DOHH2 (cell line): Measurements from ENCODE around the gene CDHR2.

Experiments
- H3F3A ChIP-seq: fragments of 200-600 bp; sonication (generic), shearing (Covaris generic); 2 replicates; pipeline ENCODE4 v1.6.0; 2016; ENCODE audit warnings: antibody characterized with exemption, mild to moderate bottlenecking; ENCODE audit not compliant: control insufficient read depth, insufficient read depth
- H3K27ac ChIP-seq: fragments of 200-600 bp; sonication (generic); 2 replicates; pipeline ENCODE4 v1.5.1; 2014; ENCODE audit warnings: low read depth, mild to moderate bottlenecking, low read length, moderate library complexity
- H3K27me3 ChIP-seq: fragments of 200-600 bp; sonication (generic); 2 replicates; pipeline ENCODE4 v1.6.1; 2014; ENCODE audit warnings: mild to moderate bottlenecking, low read length, mixed read lengths; ENCODE audit not compliant: control insufficient read depth
- H3K36me3 ChIP-seq: fragments of 200-600 bp; sonication (generic); 2 replicates; pipeline ENCODE4 v1.6.1; 2014; ENCODE audit warnings: mild to moderate bottlenecking, low read length, moderate library complexity, mixed read lengths; ENCODE audit not compliant: control insufficient read depth
- H3K4me1 ChIP-seq: fragments of 200-600 bp; sonication (generic); 2 replicates; pipeline ENCODE4 v1.6.1; 2014; ENCODE audit warnings: mild to moderate bottlenecking, low read length, mixed read lengths; ENCODE audit not compliant: control insufficient read depth
- H3K4me2 ChIP-seq: fragments of 200-600 bp; sonication (generic); 2 replicates; pipeline ENCODE4 v1.6.0; 2014; ENCODE audit warnings: mild to moderate bottlenecking, low read length, moderate library complexity
- H3K4me3 ChIP-seq: fragments of 200-600 bp; sonication (generic); 2 replicates; pipeline ENCODE4 v1.5.1; 2014; ENCODE audit warnings: mild to moderate bottlenecking, low read length, mixed read lengths
- H3K79me2 ChIP-seq: fragments of 200-600 bp; sonication (generic); 2 replicates; pipeline ENCODE4 v1.6.1; 2014; ENCODE audit warnings: mild to moderate bottlenecking, low read length, mixed read lengths; ENCODE audit not compliant: control insufficient read depth
- H3K9me2 ChIP-seq: fragments of 200-600 bp; sonication (generic); replicated peaks from 2 replicates; pipeline ENCODE4 v1.6.1; 2014; ENCODE audit warnings: mild to moderate bottlenecking, low read length, mixed read lengths; ENCODE audit not compliant: control insufficient read depth
- H3K9me3 ChIP-seq: fragments of 200-600 bp; sonication (generic); 2 replicates; pipeline ENCODE4 v1.6.1; 2014; ENCODE audit warnings: antibody characterized with exemption, low read length, mixed read lengths; ENCODE audit not compliant: control insufficient read depth, insufficient read depth
- H4K20me1 ChIP-seq: fragments of 200-600 bp; sonication (generic); 2 replicates; pipeline ENCODE4 v1.6.0; 2014; ENCODE audit warnings: low read depth, mild to moderate bottlenecking, antibody characterized with exemption, low read length, moderate library complexity; ENCODE audit not compliant: control insufficient read depth, insufficient read depth
- CTCF ChIP-seq: fragments of 200-600 bp; sonication (generic); IDR thresholded peaks from one replicate; pipeline ENCODE4 v1.5.1; 2014; ENCODE audit warnings: antibody characterized with exemption, mild to moderate bottlenecking, low read depth, low read length; ENCODE audit not compliant: poor library complexity, severe bottlenecking
- EZH2phosphoT487 ChIP-seq: fragments of 200-600 bp; sonication (generic); IDR thresholded peaks from 2 replicates; pipeline ENCODE4 v1.6.1; 2017; ENCODE audit warnings: borderline replicate concordance, mild to moderate bottlenecking, antibody characterized with exemption, low read length, moderate library complexity, mixed read lengths

The CDHR2 gene

DNA sequence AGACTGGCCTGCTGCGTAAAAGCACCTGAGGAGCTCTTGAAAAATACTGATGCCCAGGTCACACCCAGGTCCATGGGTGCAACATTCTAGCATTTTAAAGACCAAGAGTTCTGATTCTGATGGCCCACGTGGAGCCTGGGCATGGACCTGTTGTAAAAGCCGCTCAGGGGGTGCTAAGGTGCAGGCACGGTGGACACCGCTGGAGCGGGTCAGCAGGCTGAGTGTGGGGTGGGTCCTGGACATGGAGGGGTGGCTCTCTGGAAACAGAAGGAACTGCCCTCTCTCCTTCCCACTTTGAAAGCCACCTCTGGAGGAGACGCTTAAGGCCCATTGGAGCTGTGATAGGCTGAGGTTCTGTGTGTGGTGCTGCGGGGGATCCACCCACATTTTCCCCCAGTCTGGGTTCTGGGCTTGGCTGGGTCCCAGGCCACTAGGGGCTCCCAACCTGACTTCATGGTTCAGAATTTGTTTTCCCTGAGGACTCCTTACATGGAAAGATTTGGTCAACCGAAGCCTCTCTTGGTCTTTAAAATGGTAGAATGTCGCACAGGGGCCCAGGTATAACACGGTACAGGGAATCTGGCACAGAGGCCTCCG is 44.2 kb downstream of the CDHR2 start:
- Histone ChIP-seq H3K4me2 (no peak overlapping the region), H3K9me3 (peaks cover 12% of the 10 kb centered on the region; the same call in 1 of the 2 replicates), H3F3A (peaks cover 4% of the 10 kb centered on the region; the same call in 1 of the 2 replicates), H3K27ac (no peak overlapping the region), H4K20me1 (no peaks in the 10 kb centered on the region), H3K4me3 (no peak overlapping the region), H3K9me2 (no peaks in the 10 kb centered on the region), H3K36me3 (peaks cover 11% of the 10 kb centered on the region), H3K27me3 (no peaks in the 10 kb centered on the region), H3K79me2 (no peaks in the 10 kb centered on the region), H3K4me1 (no peaks in the 10 kb centered on the region)
- TF ChIP-seq CTCF (no peak), EZH2phosphoT487 (no peak)

GRCh38 chr5:176594554-176594953 is 45.4 kb downstream of the CDHR2 start:
- TF ChIP-seq CTCF (no peak), EZH2phosphoT487 (no peak)
- Histone ChIP-seq H3K79me2 (no peaks in the 10 kb centered on the region), H3K4me2 (no peak overlapping the region), H3K9me3 (peaks cover 12% of the 10 kb centered on the region; the same call in 1 of the 2 replicates), H3K9me2 (no peaks in the 10 kb centered on the region), H3K27ac (no peak overlapping the region), H4K20me1 (no peaks in the 10 kb centered on the region), H3K36me3 (peaks cover 17% of the 10 kb centered on the region), H3F3A (peaks cover 4% of the 10 kb centered on the region; the same call in 1 of the 2 replicates), H3K4me1 (no peaks in the 10 kb centered on the region), H3K27me3 (no peaks in the 10 kb centered on the region), H3K4me3 (no peak overlapping the region)

DNA sequence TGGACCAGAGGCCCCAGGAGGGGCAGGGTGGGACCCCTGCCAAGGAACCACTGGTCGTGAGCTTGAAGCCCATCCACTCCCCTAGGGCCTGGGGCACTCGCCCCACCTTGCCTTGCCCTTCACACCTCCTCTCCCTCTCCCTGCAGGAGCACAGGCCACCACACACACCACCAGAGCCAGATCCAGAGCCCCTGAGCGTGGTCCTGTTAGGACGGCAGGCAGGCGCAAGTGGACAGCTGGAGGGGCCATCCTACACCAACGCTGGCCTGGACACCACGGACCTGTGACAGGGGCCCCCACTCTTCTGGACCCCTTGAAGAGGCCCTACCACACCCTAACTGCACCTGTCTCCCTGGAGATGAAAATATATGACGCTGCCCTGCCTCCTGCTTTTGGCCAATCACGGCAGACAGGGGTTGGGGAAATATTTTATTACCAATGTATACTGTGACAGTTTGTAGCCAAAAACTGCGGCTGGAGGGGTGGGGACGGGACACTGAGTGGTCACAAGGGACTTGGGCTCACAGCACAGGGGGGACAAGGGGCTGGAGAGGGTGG is 46.3 kb downstream of the CDHR2 start:
- Histone ChIP-seq H3K27ac (no peak overlapping the region), H3K79me2 (no peaks in the 10 kb centered on the region)

More for the DNA sequence above, 46.3 kb downstream of the CDHR2 start:
- Histone ChIP-seq H3K4me3 (no peak overlapping the region), H4K20me1 (no peaks in the 10 kb centered on the region), H3K4me2 (no peak overlapping the region), H3K27me3 (no peaks in the 10 kb centered on the region), H3F3A (peaks cover 4% of the 10 kb centered on the region; the same call in 1 of the 2 replicates), H3K36me3 (peaks cover 17% of the 10 kb centered on the region), H3K9me3 (peaks cover 12% of the 10 kb centered on the region; the same call in 1 of the 2 replicates), H3K9me2 (no peaks in the 10 kb centered on the region), H3K4me1 (no peaks in the 10 kb centered on the region)
- TF ChIP-seq CTCF: no peak
- TF ChIP-seq EZH2phosphoT487: no peak
